GM19351 (cell line): ENCODE results near the gene ALDH3A2.
"Not testable (repeated sequence)": the region's sequence is repeated elsewhere in the genome, so short reads cannot be mapped to it uniquely, and the experiment has no call there.

ENCODE experiments used
- ATAC-seq: cut with Tn5 transposase; IDR thresholded peaks from one replicate; pipeline ENCODE4 v1.9.1; 2021; ENCODE audit warnings: mild to moderate bottlenecking, moderate library complexity; ENCODE audit not compliant: unreplicated experiment

The ALDH3A2 gene

GRCh38 chr17:19677736-19678379 lies 29.3 kb downstream of the ALDH3A2 start:
- ATAC-seq, result no peak

- no peak for ATAC-seq
Observed at GRCh38 chr17:19678581-19679453, 30.3 kb downstream of the ALDH3A2 start.

GRCh38 chr17:19683117-19683516 lies 34.6 kb downstream of the ALDH3A2 start:
- no peak for ATAC-seq

- ATAC-seq, result not testable (repeated sequence)
Observed at GRCh38 chr17:19684909-19685580, 36.5 kb downstream of the ALDH3A2 start.

GRCh38 chr17:19686400-19687090 lies 38.0 kb downstream of the ALDH3A2 start:
- ATAC-seq, result no peak

GRCh38 chr17:19702217-19702641 lies 53.7 kb downstream of the ALDH3A2 start:
- no peak for ATAC-seq

- no peak for ATAC-seq
Observed at GRCh38 chr17:19703106-19703827, 54.7 kb downstream of the ALDH3A2 start.

- no peak for ATAC-seq
Observed at GRCh38 chr17:19703828-19704613, 55.5 kb downstream of the ALDH3A2 start.

GRCh38 chr17:19705201-19705600 lies 56.6 kb downstream of the ALDH3A2 start:
- no peak for ATAC-seq

GRCh38 chr17:19705771-19706770 lies 57.5 kb downstream of the ALDH3A2 start:
- no peak for ATAC-seq

- no peak for ATAC-seq
Observed at GRCh38 chr17:19706791-19707727, 58.5 kb downstream of the ALDH3A2 start.

GRCh38 chr17:19707728-19708221 lies 59.2 kb downstream of the ALDH3A2 start:
- no peak for ATAC-seq

GRCh38 chr17:19708431-19709175 lies 60.1 kb downstream of the ALDH3A2 start:
- ATAC-seq, result no peak

- no peak for ATAC-seq
Observed at GRCh38 chr17:19709841-19710240, 61.3 kb downstream of the ALDH3A2 start.

- ATAC-seq, result no peak
Observed at GRCh38 chr17:19712436-19713004, 64.0 kb downstream of the ALDH3A2 start.

- no peak for ATAC-seq
Observed at GRCh38 chr17:19713462-19713861, 64.9 kb downstream of the ALDH3A2 start.
